OCI-LY1 (cell line): Measurements from ENCODE around the gene SLC12A7.

ENCODE experiments used
- H2AFZ ChIP-seq: fragments of 200-600 bp; sonication (generic), shearing (Covaris generic); 2 replicates; pipeline ENCODE4 v1.6.0; 2014; ENCODE audit warnings: antibody characterized with exemption, mild to moderate bottlenecking, low read length
- H3F3A ChIP-seq: fragments of 200-600 bp; sonication (generic), shearing (Covaris generic); 2 replicates; pipeline ENCODE4 v1.6.0; 2014; ENCODE audit warnings: mild to moderate bottlenecking, antibody characterized with exemption, low read length, moderate library complexity; ENCODE audit not compliant: insufficient read depth
- H3K27ac ChIP-seq: fragments of 200-600 bp; sonication (generic); 2 replicates; pipeline ENCODE4 v1.5.1; 2014; ENCODE audit warnings: low read length, mixed run types, mild to moderate bottlenecking, low read depth; ENCODE audit not compliant: poor library complexity, severe bottlenecking
- H3K27me3 ChIP-seq: fragments of 200-600 bp; sonication (generic); 2 replicates; pipeline ENCODE4 v1.6.0; 2014; ENCODE audit warnings: antibody characterized with exemption, mild to moderate bottlenecking, low read length, moderate library complexity; ENCODE audit not compliant: insufficient read depth
- H3K36me3 ChIP-seq: fragments of 200-600 bp; sonication (generic); 2 replicates; pipeline ENCODE4 v1.6.1; 2014; ENCODE audit warnings: mild to moderate bottlenecking, antibody characterized with exemption, low read length, moderate library complexity, mixed read lengths; ENCODE audit not compliant: insufficient read depth
- H3K4me1 ChIP-seq: fragments of 200-600 bp; sonication (generic); 2 replicates; pipeline ENCODE4 v1.5.1; 2014; ENCODE audit warnings: mild to moderate bottlenecking, low read length, moderate library complexity; ENCODE audit not compliant: insufficient read depth, severe bottlenecking
- H3K4me2 ChIP-seq: fragments of 200-600 bp; sonication (generic), shearing (Covaris generic); 2 replicates; pipeline ENCODE4 v1.6.1; 2014; ENCODE audit warnings: low read length
- H3K4me3 ChIP-seq: fragments of 200-600 bp; sonication (generic); 2 replicates; pipeline ENCODE4 v1.5.1; 2014; ENCODE audit warnings: low read length, low read depth, mild to moderate bottlenecking, mixed read lengths; ENCODE audit not compliant: poor library complexity, severe bottlenecking
- H3K79me2 ChIP-seq: fragments of 200-600 bp; shearing (Covaris generic); 2 replicates; pipeline ENCODE4 v1.6.1; 2016; ENCODE audit warnings: mixed run types, low read length, mixed read lengths; ENCODE audit not compliant: insufficient read depth
- H3K9ac ChIP-seq: fragments of 200-600 bp; sonication (generic), shearing (Covaris generic); 2 replicates; pipeline ENCODE4 v1.6.1; 2014; ENCODE audit warnings: mild to moderate bottlenecking, low read length, mixed read lengths
- H3K9me2 ChIP-seq: fragments of 200-600 bp; sonication (generic), shearing (Covaris generic); 2 replicates; pipeline ENCODE4 v1.6.1; 2014; ENCODE audit warnings: low read depth, mild to moderate bottlenecking, low read length, mixed read lengths
- H3K9me3 ChIP-seq: fragments of 200-600 bp; shearing (Covaris generic); 2 replicates; pipeline ENCODE4 v1.6.1; 2014; ENCODE audit warnings: low read length, mixed read lengths
- H4K20me1 ChIP-seq: fragments of 200-600 bp; sonication (generic), shearing (Covaris generic); 2 replicates; pipeline ENCODE4 v1.6.0; 2016; ENCODE audit warnings: mild to moderate bottlenecking, low read length; ENCODE audit not compliant: insufficient read depth
- CTCF ChIP-seq: fragments of 200-600 bp; sonication (generic), shearing (Covaris generic); IDR thresholded peaks from 2 replicates; pipeline ENCODE4 v1.5.1; 2017; ENCODE audit warnings: mild to moderate bottlenecking, antibody characterized with exemption, low read length, moderate library complexity, mixed read lengths
- EZH2 ChIP-seq: fragments of 200-600 bp; sonication (generic), shearing (Covaris generic); IDR thresholded peaks from 2 replicates; pipeline ENCODE4 v1.8.0; 2017; ENCODE audit warnings: borderline replicate concordance, mixed run types, mild to moderate bottlenecking, antibody characterized with exemption, low read length, moderate library complexity, mixed read lengths

The SLC12A7 gene

DNA sequence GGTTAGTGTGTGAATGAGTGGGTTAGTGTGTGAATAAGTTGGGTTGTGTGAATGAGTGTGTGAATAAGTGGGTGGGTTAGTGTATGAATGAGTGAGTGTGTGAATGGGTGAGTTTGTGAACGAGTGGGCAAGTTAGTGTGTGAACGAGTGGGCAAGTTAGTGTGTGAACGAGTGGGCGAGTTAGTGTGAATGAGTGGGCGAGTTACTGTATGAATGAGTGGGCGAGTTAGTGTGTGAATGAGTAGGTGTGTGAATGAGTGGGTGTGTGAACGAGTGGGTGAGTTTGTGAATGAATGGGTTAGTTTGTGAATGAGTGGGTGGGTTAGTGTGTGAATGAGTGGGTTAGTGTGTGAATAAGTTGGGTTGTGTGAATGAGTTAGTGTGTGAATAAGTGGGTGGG, 68.5 kb downstream of the SLC12A7 start:
- Histone ChIP-seq H3K27me3 (peaks cover 4% of the 10 kb centered on the region; the same call in 1 of the 2 replicates), H3K4me1 (no peaks in the 10 kb centered on the region), H3F3A (no peaks in the 10 kb centered on the region), H3K9me3 (no peaks in the 10 kb centered on the region), H3K4me3 (no peak overlapping the region), H3K36me3 (no peaks in the 10 kb centered on the region), H3K9me2 (no peaks in the 10 kb centered on the region), H3K9ac (no peak overlapping the region), H3K27ac (no peak overlapping the region), H2AFZ (no peak overlapping the region), H3K4me2 (no peak overlapping the region), H4K20me1 (no peaks in the 10 kb centered on the region), H3K79me2 (no peaks in the 10 kb centered on the region)
- no peak for TF ChIP-seq CTCF
- no peak for TF ChIP-seq EZH2

- no peaks in the 10 kb centered on the region for H4K20me1 ChIP-seq
- no peaks in the 10 kb centered on the region for H3K36me3 ChIP-seq
- H3K27ac ChIP-seq, result no peak overlapping the region
- no peaks in the 10 kb centered on the region for H3K79me2 ChIP-seq
- no peak overlapping the region for H2AFZ ChIP-seq
- TF ChIP-seq CTCF, result no peak
- TF ChIP-seq EZH2, result no peak
- no peak overlapping the region for H3K4me3 ChIP-seq
- H3K9me2 ChIP-seq, result no peaks in the 10 kb centered on the region
- no peaks in the 10 kb centered on the region for H3K9me3 ChIP-seq
- H3K4me1 ChIP-seq, result no peaks in the 10 kb centered on the region
- no peaks in the 10 kb centered on the region for H3F3A ChIP-seq
- H3K27me3 ChIP-seq, result peaks cover 4% of the 10 kb centered on the region; the same call in 1 of the 2 replicates
- H3K4me2 ChIP-seq, result no peak overlapping the region
- H3K9ac ChIP-seq, result no peak overlapping the region
Observed at GRCh38 chr5:1042626-1043025, 69.2 kb downstream of the SLC12A7 start.

DNA sequence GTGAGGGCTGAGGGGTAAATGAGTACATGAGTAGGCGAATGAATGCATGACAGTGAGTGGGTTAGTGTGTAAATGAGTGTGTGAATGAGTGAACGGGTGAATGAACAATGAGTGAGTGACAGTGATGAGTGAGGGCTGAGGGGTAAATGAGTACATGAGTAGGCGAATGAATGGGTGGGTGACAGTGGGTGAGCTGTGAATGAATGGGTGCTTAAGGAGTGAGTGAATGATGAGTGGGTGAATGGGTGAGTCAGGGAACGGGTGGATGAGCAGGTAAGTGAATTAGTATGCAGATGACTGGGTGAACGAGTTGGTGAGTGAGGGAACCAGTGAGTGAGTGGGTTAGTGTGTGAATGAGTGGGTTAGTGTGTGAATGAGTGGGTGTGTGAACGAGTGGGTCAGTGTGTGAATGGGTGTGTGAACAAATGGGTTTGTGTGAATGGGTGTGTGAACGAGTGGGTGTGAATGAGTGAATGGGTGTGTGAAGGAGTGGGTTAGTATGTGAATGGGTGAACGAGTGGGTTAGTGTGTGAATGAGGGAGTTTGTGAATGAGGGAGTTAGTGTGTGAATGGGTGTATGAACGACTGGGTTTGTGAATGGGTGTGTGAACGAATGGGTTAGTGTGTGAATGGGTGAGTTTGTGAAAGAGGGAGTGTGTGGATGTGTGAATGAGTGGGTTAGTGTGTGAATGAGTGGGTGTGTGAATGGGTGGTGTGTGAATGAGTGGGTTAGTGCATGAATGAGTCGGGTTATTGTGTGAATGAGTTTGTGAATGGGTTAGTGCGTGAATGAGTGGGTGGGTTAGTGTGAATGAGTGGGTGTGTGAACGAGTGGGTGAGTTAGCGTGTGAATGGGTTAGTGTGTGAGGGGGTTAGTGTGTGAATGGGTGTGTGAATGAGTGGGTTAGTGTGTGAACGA, 70.4 kb downstream of the SLC12A7 start:
- no peaks in the 10 kb centered on the region for H3K9me3 ChIP-seq

More for the DNA sequence above, 70.4 kb downstream of the SLC12A7 start:
- Histone ChIP-seq H3K9ac (no peak overlapping the region), H3F3A (no peaks in the 10 kb centered on the region), H3K79me2 (no peaks in the 10 kb centered on the region), H3K4me1 (no peaks in the 10 kb centered on the region), H4K20me1 (no peaks in the 10 kb centered on the region), H3K4me3 (no peak overlapping the region), H3K27me3 (peaks cover 4% of the 10 kb centered on the region; the same call in 1 of the 2 replicates), H3K9me2 (no peaks in the 10 kb centered on the region), H3K4me2 (no peak overlapping the region), H3K27ac (no peak overlapping the region), H3K36me3 (no peaks in the 10 kb centered on the region), H2AFZ (no peak overlapping the region)
- TF ChIP-seq CTCF (no peak), EZH2 (no peak)
